Adrenal gland (tissue), 12 donors: ENCODE measurements around the gene SMIM24. TPM values are rescaled to one million over a fixed set of nuclear protein-coding genes. Genes with fewer than 3 reads are reported as not detected.
"Not testable (repeated sequence)": the region's sequence is repeated elsewhere in the genome, so short reads cannot be mapped to it uniquely, and the experiment has no call there.

Experiments used
- DNase-seq, 7 donors: peaks; one replicate each; pipeline ENCODE4 v3.0.0-alpha.2; 2019 to 2020
- H3K27ac ChIP-seq, 5 donors: fragments of 200-600 bp; sonication (generic) in 4 of 5; 1 replicate in 3 of 5; 2 replicates in 2 of 5; pipeline versions ENCODE4 v1.5.1 to v1.8.0; 2016 to 2020; ENCODE audit warnings: mild to moderate bottlenecking in 1 of 5
- H3K27me3 ChIP-seq: fragments of 200-600 bp; 2 replicates; pipeline ENCODE4 v1.8.0; 2021
- H3K36me3 ChIP-seq, 2 donors: fragments of 200-600 bp; replicated peaks in 1 of 2; 1 replicate in 1 of 2; 2 replicates in 1 of 2; pipeline versions ENCODE4 v1.5.1 to v1.8.0; 2018 to 2022
- H3K4me1 ChIP-seq, 2 donors: fragments of 200-600 bp; replicated peaks in 1 of 2; 1 replicate in 1 of 2; 2 replicates in 1 of 2; pipeline versions ENCODE4 v1.5.1 to v1.8.0; 2018 to 2021
- H3K4me3 ChIP-seq, 4 donors: fragments of 200-600 bp; sonication (generic) in 3 of 4; one replicate each; pipeline ENCODE4 v1.5.1; 2016 to 2018
- H3K9me3 ChIP-seq, 3 donors: fragments of 200-600 bp; sonication (generic) in 1 of 3; replicated peaks in 1 of 3; 1 replicate in 2 of 3; 2 replicates in 1 of 3; pipeline versions ENCODE4 v1.5.1 to v1.8.0; 2016 to 2021
- POLR2A ChIP-seq, 2 donors: fragments of 450-650 bp; IDR thresholded peaks; one replicate each; pipeline ENCODE4 v1.6.1; 2017; ENCODE audit warnings: antibody characterized with exemption in 2 of 2, mild to moderate bottlenecking in 2 of 2, moderate library complexity in 1 of 2
- WGBS, 4 donors: extraction: QIAGEN DNeasy Blood & Tissue Kit in 2 of 4; methylation state at CpG; one replicate each; pipeline versions ENCODE4 v1.1.5 to v1.1.7; 2013 to 2017; 5-methylcytosine and 5-hydroxymethylcytosine counted together
- intact Hi-C, 2 donors: fragments of 100-400 bp; cut with DNase I; formaldehyde crosslinking; loops; one replicate each; pipeline versions ENCODE4 v1.14.1 to v1.15.0; 2022 to 2023
- polyA plus RNA-seq, 3 donors: library from polyadenylated mRNA; stranded (reverse); fragments of 200-250 nt in 2 of 3; fragments of 350-450 nt in 1 of 3; fragmentation: Illumina TruSeq in 1 of 3; extraction: RNeasy Lipid Tissue Mini Kit (QIAGEN cat#74804) in 1 of 3; gene quantifications; one replicate each; pipeline ENCODE4 v1.2.3, GENCODE V29; 2013 to 2014
- total RNA-seq, 9 donors: library from RNA; depleted of rRNA in 4 of 9; stranded (reverse); fragments of >200 nt in 4 of 9; fragments of 120-200 nt in 1 of 9; fragmentation: NEBNext Ultra II Directional in 1 of 9; extraction: Animal tissue kit (Norgen Biotek cat#: 25700) in 1 of 9; gene quantifications; one replicate each; pipeline versions ENCODE4 v1.1.0 to v1.2.4, GENCODE V29; 2013 to 2023
- TF ChIP-seq, protein P1 (sequence below), 6 experiments: fragments of 450-650 bp in 4 of 6; fragments of 200-600 bp in 2 of 6; sonication (generic) in 1 of 6; IDR thresholded peaks; 1 replicate in 5 of 6; 2 replicates in 1 of 6; pipeline versions ENCODE4 v1.5.1 to v1.8.0; 2016 to 2021; ENCODE audit warnings: antibody characterized with exemption in 6 of 6, mild to moderate bottlenecking in 2 of 6, moderate library complexity in 1 of 6
- donor health status: healthy with polysubstance abuse.
- donor health status: Bipolar disorder and iron deficiency.
- donor health status: DM: yes; HTN: yes; CAD: no.
- donor health status: DM: no; HTN: no; CAD: no.
- donor health status: DM: no; HTN: no; CAD: no.
- donor health status: DM: yes; HTN: yes; CAD: no.

SMIM24 gene
- total and polyA plus RNA-seq, 12 donors = 0.36 to 0.48 TPM; not detected in 10

DNA sequence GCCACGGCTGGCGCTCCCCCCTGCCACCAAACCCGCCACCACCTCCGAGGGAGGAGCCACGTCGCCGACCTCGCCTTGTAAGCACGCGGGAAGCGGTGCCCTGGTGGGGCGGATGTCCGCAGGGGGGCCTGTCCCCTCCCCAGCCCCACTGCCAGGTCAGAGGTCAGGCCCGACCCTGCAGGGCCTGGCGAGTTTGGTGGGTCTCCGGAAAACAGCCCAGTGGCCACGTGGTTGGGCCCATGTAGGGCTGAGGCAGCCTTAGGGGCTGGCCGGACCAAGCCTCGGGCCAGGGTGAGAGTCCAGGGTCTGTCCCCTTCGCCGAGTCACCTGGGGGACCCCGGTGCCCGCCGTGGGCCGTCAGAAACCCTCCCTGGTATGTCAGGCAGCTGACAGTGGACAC, 26.5 kb downstream of the SMIM24 start:
- peaks cover 0 to 83% of the 10 kb centered on the region in 2 donors for H3K36me3 ChIP-seq
- no peak for DNase-seq
- no peak for TF ChIP-seq POLR2A (IDR thresholded peaks at IDR 0.05)
- TF ChIP-seq, protein P1, sequence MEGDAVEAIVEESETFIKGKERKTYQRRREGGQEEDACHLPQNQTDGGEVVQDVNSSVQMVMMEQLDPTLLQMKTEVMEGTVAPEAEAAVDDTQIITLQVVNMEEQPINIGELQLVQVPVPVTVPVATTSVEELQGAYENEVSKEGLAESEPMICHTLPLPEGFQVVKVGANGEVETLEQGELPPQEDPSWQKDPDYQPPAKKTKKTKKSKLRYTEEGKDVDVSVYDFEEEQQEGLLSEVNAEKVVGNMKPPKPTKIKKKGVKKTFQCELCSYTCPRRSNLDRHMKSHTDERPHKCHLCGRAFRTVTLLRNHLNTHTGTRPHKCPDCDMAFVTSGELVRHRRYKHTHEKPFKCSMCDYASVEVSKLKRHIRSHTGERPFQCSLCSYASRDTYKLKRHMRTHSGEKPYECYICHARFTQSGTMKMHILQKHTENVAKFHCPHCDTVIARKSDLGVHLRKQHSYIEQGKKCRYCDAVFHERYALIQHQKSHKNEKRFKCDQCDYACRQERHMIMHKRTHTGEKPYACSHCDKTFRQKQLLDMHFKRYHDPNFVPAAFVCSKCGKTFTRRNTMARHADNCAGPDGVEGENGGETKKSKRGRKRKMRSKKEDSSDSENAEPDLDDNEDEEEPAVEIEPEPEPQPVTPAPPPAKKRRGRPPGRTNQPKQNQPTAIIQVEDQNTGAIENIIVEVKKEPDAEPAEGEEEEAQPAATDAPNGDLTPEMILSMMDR (IDR thresholded peaks at IDR 0.05) = no peak
- no peaks in the 10 kb centered on the region for H3K27me3 ChIP-seq
- intact Hi-C loops = no loop called here
- no peaks in the 10 kb centered on the region for H3K9me3 ChIP-seq
- H3K27ac ChIP-seq = peak overlapping the region in 2 of 5 donors; percentile 43 to 96
- H3K4me1 ChIP-seq = peaks cover 24 to 32% of the 10 kb centered on the region in 2 donors
- WGBS, 4 donors = 79 to 84% (median 82%) methylated on average over 12 to 25 of the region's 25 CpGs
- H3K4me3 ChIP-seq = no peak overlapping the region

DNA sequence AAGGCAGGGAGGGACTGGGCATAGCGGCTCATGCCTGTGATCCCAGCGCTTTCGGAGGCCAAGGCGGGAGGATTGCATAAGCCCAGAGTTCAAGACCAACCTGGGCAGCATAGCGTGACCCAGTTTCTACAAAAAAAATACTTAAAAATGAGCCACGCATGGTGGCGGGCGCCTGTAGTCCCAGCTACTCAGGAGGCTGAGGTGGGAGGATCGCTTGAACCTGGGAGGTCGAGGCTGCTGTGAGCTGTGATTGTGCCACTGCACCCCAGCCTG, 27.4 kb downstream of the SMIM24 start:
- H3K9me3 ChIP-seq, H3K4me3 ChIP-seq, intact Hi-C loops, H3K27me3 ChIP-seq: not testable (repeated sequence)
- peak in 1 of 7 donors; percentile 38 for DNase-seq
- peak overlapping the region in 3 of 5 donors; percentile 88 to 98 (median 96) for H3K27ac ChIP-seq
- H3K4me1 ChIP-seq = peaks cover 14 to 22% of the 10 kb centered on the region in 2 donors
- H3K36me3 ChIP-seq = peaks cover 0 to 91% of the 10 kb centered on the region in 2 donors
- WGBS, 4 donors = 85 to 91% (median 88%) methylated on average over 8 to 10 of the region's 10 CpGs

- TF ChIP-seq POLR2A (IDR thresholded peaks at IDR 0.05) = no peak
- TF ChIP-seq, protein P1 (IDR thresholded peaks at IDR 0.05) = no peak
- WGBS, 4 donors = 81 to 90% (median 87%) methylated on average over 31 to 38 of the region's 38 CpGs
- no peak for DNase-seq
- intact Hi-C loops = no loop called here
- Histone ChIP-seq H3K4me3 (no peak overlapping the region), H3K27ac (peak overlapping the region; percentile 85 to 98 (median 94)), H3K9me3 (no peaks in the 10 kb centered on the region), H3K27me3 (no peaks in the 10 kb centered on the region), H3K36me3 (peaks cover 0 to 95% of the 10 kb centered on the region in 2 donors), H3K4me1 (peaks cover 9 to 17% of the 10 kb centered on the region in 2 donors)
Measured at GRCh38 chr19:3452171-3452941, 28.0 kb downstream of the SMIM24 start.

DNA sequence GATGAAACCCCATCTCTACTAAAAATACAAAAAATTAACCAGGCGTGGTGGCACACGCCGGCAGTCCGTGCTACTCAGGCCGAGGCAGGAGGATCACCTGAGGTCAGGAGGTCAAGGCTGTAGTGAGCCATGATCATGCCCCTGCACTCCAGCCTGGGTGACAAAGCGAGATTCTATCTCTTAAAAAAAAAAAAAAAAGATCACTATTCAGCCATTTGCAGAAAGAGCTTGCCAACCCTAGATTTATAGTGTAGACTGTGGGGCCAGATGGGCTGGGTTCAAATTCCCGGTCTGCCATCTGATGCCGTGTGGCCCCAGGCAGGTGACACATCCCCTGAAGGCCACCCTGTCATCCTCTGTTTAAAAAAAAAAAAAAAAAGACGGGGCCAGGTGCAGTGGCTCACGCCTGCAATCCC, 28.9 kb downstream of the SMIM24 start:
- H3K36me3 ChIP-seq = peaks cover 0 to 95% of the 10 kb centered on the region in 2 donors
- peak overlapping the region; percentile 85 to 98 (median 94) for H3K27ac ChIP-seq
- no peaks in the 10 kb centered on the region for H3K9me3 ChIP-seq
- DNase-seq = peak in 6 of 7 donors; percentile 64 to 77 (median 74)
- H3K27me3 ChIP-seq = no peaks in the 10 kb centered on the region
- 35 to 56% (median 45%) methylated on average over 10 of the region's 10 CpGs for WGBS, 4 donors
- intact Hi-C loops = no loop called here
- H3K4me3 ChIP-seq = no peak overlapping the region
- peaks cover 7 to 9% of the 10 kb centered on the region in 2 donors for H3K4me1 ChIP-seq
- no peak for TF ChIP-seq POLR2A (IDR thresholded peaks at IDR 0.05)
- TF ChIP-seq, protein P1 (IDR thresholded peaks at IDR 0.05) = no peak
